MM.1S (cell line): Measurements from ENCODE around the gene FASTK.

Experiments
- EZH2 ChIP-seq: fragments of 300-600 bp; sonication (generic); optimal IDR thresholded peaks from 2 replicates; pipeline ENCODE3; 2017; ENCODE audit warnings: low read depth, mild to moderate bottlenecking, antibody characterized with exemption, low read length, mixed read lengths
- TF ChIP-seq, protein P1 (sequence below): fragments of 300-600 bp; sonication (generic); IDR thresholded peaks from 2 replicates; pipeline ENCODE4 v1.5.1; 2016; ENCODE audit warnings: antibody characterized with exemption, low read length, mixed read lengths

DNA sequence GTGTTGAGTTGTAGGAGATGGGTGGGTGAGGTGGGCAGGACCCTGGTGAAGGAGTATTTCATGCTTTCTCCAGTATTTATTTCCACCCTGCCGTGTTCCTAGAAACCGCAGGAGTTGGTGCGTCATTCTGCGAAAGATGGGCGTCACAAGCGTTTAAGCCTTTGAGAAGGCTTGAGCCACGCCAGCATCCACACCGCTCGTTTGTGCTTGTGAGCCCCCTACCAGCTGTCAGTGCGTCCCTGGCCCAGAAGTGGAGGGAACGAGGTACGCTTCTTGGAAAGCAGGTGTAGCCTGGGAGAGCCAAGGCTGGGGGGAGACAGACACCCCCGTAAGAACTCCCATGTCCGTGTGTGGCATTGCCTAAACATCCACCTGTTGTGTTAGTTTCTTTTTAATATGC is 11.4 kb upstream of the FASTK start:
- TF ChIP-seq, protein P1, sequence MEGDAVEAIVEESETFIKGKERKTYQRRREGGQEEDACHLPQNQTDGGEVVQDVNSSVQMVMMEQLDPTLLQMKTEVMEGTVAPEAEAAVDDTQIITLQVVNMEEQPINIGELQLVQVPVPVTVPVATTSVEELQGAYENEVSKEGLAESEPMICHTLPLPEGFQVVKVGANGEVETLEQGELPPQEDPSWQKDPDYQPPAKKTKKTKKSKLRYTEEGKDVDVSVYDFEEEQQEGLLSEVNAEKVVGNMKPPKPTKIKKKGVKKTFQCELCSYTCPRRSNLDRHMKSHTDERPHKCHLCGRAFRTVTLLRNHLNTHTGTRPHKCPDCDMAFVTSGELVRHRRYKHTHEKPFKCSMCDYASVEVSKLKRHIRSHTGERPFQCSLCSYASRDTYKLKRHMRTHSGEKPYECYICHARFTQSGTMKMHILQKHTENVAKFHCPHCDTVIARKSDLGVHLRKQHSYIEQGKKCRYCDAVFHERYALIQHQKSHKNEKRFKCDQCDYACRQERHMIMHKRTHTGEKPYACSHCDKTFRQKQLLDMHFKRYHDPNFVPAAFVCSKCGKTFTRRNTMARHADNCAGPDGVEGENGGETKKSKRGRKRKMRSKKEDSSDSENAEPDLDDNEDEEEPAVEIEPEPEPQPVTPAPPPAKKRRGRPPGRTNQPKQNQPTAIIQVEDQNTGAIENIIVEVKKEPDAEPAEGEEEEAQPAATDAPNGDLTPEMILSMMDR = no peak
- TF ChIP-seq EZH2 = no peak
